SK-N-SH treated with all-trans-retinoic acid at 6 μM for 48 hours (cell line): Measurements from ENCODE around the gene TP53INP2.

Experiments
- CSDC2 ChIP-seq: fragments of 250-450 bp; sonication (Bioruptor Pico); IDR thresholded peaks from 2 replicates; pipeline ENCODE4 v1.5.0; 2020; ENCODE audit warnings: mild to moderate bottlenecking, moderate library complexity
- GLIS3 ChIP-seq: fragments of 250-450 bp; sonication (Bioruptor Pico); IDR thresholded peaks from 2 replicates; pipeline ENCODE4 v1.5.0; 2020; ENCODE audit warnings: mild to moderate bottlenecking, moderate library complexity
- ZFP30 ChIP-seq: fragments of 450-650 bp; formaldehyde crosslinking; IDR thresholded peaks from 2 replicates; pipeline ENCODE4 v1.5.0; 2022; ENCODE audit warnings: mild to moderate bottlenecking, moderate library complexity

DNA sequence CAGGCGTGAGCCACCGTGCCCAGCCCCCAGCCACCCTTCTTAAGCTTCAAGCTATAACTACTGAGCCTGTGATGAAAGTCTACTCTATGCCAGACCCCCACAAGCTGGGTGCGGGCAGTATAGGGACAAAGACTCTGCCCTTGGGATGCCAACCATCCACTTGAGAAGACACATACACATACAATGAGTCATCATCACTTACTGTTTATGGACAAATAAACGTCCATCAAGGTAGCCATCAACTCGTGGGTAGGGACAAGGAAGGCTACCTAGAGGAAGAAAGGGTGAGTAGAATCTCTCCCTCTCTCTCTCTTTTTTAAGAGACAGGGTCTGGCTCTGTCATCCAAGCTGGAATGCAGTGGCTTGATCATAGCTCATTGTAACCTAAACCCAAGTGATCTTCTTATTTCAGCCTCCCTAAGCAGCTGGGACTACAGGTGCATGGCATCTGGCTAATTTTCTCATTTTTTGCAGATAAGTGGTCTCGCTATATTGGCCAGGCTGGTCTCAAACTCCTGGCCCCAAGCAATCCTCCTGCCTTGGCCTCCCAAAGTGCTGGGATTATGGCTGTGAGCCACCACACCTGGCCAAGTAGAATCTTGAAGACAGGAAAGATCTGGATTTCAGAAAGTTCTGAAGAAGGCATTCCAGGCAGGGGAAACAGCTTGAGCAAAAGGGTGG, 2.6 kb upstream of the TP53INP2 start:
- TF ChIP-seq GLIS3, result no peak
- no peak for TF ChIP-seq ZFP30 (CRISPR knock-in tag)
- no peak for TF ChIP-seq CSDC2 (CRISPR knock-in tag)
